NT2/D1 (cell line): Measurements from ENCODE around the gene RREB1.

Experiments
- YY1 ChIP-seq: IDR thresholded peaks from 2 replicates; pipeline ENCODE4 v1.6.1; 2011; ENCODE audit not compliant: insufficient read length, insufficient read depth
- ZNF274 ChIP-seq: IDR thresholded peaks from 2 replicates; pipeline ENCODE4 v1.6.1; 2011; ENCODE audit warnings: mild to moderate bottlenecking, low read depth, low read length

DNA sequence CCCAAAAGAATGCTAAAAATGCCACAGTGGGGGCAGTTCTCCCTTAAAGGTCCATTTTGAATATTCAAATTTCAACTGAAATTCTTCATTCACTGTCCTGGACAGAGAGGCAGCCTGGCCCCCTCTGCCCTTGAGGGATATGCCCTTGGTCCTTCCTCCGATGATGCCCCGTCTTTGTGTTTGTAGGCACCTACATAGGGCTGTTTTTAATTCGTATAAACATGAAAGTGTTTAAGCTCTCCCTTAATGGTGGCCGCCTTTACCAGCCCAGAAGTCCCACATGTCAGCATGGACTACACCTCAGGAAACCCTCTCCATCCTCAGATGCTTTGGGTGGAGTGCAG lies 135.0 kb downstream of the RREB1 start:
- TF ChIP-seq YY1, result no peak
- no peak for TF ChIP-seq ZNF274
